Endothelial cell of umbilical vein (primary cell): ENCODE measurements around the gene STK24. TPM values are rescaled to one million over a fixed set of nuclear protein-coding genes. Genes with fewer than 3 reads are reported as not detected.

Experiments
- BruUV-seq: library from RNA; stranded (reverse); fragments of 400-500 nt; replicated peaks from 2 replicates; lab custom pipeline; 2021; lab: Mats Ljungman, UMichigan
- CTCF ChIA-PET: fragments of 300-600, 350-600 bp; sonication (Branson Sonifier 250); formaldehyde crosslinking; loops from one replicate; lab custom pipeline; 2021; ENCODE audit warnings: antibody characterized with exemption, inconsistent platforms; lab: Charles Lee
- POLR2A ChIA-PET: fragments of 300-600, 350-600 bp; sonication (Branson Sonifier 250); formaldehyde crosslinking; loops from one replicate; lab custom pipeline; 2021; ENCODE audit warnings: antibody characterized with exemption, inconsistent platforms; lab: Charles Lee
- DNase-seq: peaks from one replicate; pipeline ENCODE4 v3.0.0-alpha.2; 2011; ENCODE audit warnings: low read depth, low spot score
- FAIRE-seq: peaks from 2 replicates; lab custom pipeline; 2011; peaks lifted over from hg19 to GRCh38; lab: Jason Lieb, UNC
- H2AFZ ChIP-seq: 2 replicates; pipeline ENCODE4 v1.6.0; 2012; ENCODE audit warnings: low read depth, low read length, control low read depth, inconsistent platforms
- H3K27ac ChIP-seq: 2 replicates; pipeline ENCODE4 v1.5.1; 2011; ENCODE audit warnings: low read depth, mild to moderate bottlenecking, control low read depth, low read length, moderate library complexity; ENCODE audit not compliant: insufficient read depth
- H3K27me3 ChIP-seq, 2 experiments: 2 replicates each; pipeline versions ENCODE4 v1.6.0 to v1.6.1; 2011; ENCODE audit warnings: low read length in 2 of 2, mixed read lengths in 1 of 2; ENCODE audit not compliant: control insufficient read depth in 2 of 2, insufficient read depth in 2 of 2
- H3K36me3 ChIP-seq, 2 experiments: 2 replicates in 1 of 2; 3 replicates in 1 of 2; pipeline ENCODE4 v1.5.1; 2011; ENCODE audit warnings: low read length in 2 of 2, mild to moderate bottlenecking in 1 of 2, moderate library complexity in 1 of 2; ENCODE audit not compliant: control insufficient read depth in 2 of 2, insufficient read depth in 2 of 2; ENCODE audit errors: extremely low read depth in 1 of 2
- H3K4me1 ChIP-seq: 3 replicates; pipeline ENCODE4 v1.5.1; 2011; ENCODE audit warnings: mild to moderate bottlenecking, low read length; ENCODE audit not compliant: control insufficient read depth, insufficient read depth; ENCODE audit errors: extremely low read depth
- H3K4me2 ChIP-seq: 2 replicates; pipeline ENCODE4 v1.6.1; 2011; ENCODE audit warnings: low read length, control low read depth, mixed read lengths; ENCODE audit not compliant: insufficient read depth
- H3K4me3 ChIP-seq, 3 experiments: fragments of 200-600 bp in 1 of 3; sonication (generic), shearing (Covaris generic) in 1 of 3; replicated peaks in 1 of 3; 2 replicates each; pipeline ENCODE4 v1.5.1; 2011 to 2016; ENCODE audit warnings: control low read depth in 3 of 3, low read length in 3 of 3, mild to moderate bottlenecking in 2 of 3, inconsistent platforms in 1 of 3, low read depth in 1 of 3, moderate library complexity in 1 of 3; ENCODE audit not compliant: insufficient read depth in 1 of 3
- H3K79me2 ChIP-seq: 2 replicates; pipeline ENCODE4 v1.6.0; 2012; ENCODE audit warnings: low read length, inconsistent platforms; ENCODE audit not compliant: control insufficient read depth, insufficient read depth
- H3K9ac ChIP-seq: replicated peaks from 2 replicates; pipeline ENCODE3; 2011; ENCODE audit warnings: low read length, control low read depth; ENCODE audit not compliant: insufficient read depth; ENCODE audit errors: extremely low read depth
- H3K9me1 ChIP-seq: replicated peaks from 3 replicates; pipeline ENCODE4 v1.6.0; 2011; ENCODE audit warnings: mild to moderate bottlenecking, low read length; ENCODE audit not compliant: control insufficient read depth, insufficient read depth; ENCODE audit errors: extremely low read depth
- H3K9me3 ChIP-seq: replicated peaks from 2 replicates; pipeline ENCODE4 v1.5.1; 2012; ENCODE audit warnings: low read length, inconsistent platforms; ENCODE audit not compliant: control insufficient read depth, insufficient read depth
- H4K20me1 ChIP-seq: replicated peaks from 2 replicates; pipeline ENCODE3; 2011; ENCODE audit warnings: mild to moderate bottlenecking, low read length; ENCODE audit not compliant: control insufficient read depth, insufficient read depth; ENCODE audit errors: extremely low read depth
- CTCF ChIP-seq, 2 donors: IDR thresholded peaks; 1 replicate in 1 of 2; 2 replicates in 1 of 2; pipeline ENCODE4 v1.5.1; 2011; ENCODE audit warnings: low read length in 2 of 2, mild to moderate bottlenecking in 2 of 2, moderate library complexity in 2 of 2, control low read depth in 1 of 2, inconsistent platforms in 1 of 2, low read depth in 1 of 2; ENCODE audit not compliant: insufficient read depth in 1 of 2; ENCODE audit errors: extremely low read depth in 1 of 2
- EZH2 ChIP-seq: IDR thresholded peaks from 2 replicates; pipeline ENCODE4 v1.6.1; 2012; ENCODE audit warnings: borderline replicate concordance, low read depth, mild to moderate bottlenecking, moderate library complexity, low read length, inconsistent platforms; ENCODE audit not compliant: severe bottlenecking
- FOS ChIP-seq: IDR thresholded peaks from 2 replicates; pipeline ENCODE4 v1.6.1; 2011; ENCODE audit warnings: mild to moderate bottlenecking, low read length, moderate library complexity, borderline replicate concordance; ENCODE audit not compliant: insufficient read depth
- GATA2 ChIP-seq: IDR thresholded peaks from 2 replicates; pipeline ENCODE4 v1.7.0; 2011; ENCODE audit warnings: low read depth, mild to moderate bottlenecking, moderate library complexity, mixed read lengths, low read length; ENCODE audit not compliant: insufficient read length, insufficient read depth
- JUN ChIP-seq: IDR thresholded peaks from 2 replicates; pipeline ENCODE4 v1.6.1; 2011; ENCODE audit warnings: borderline replicate concordance, low read depth; ENCODE audit not compliant: insufficient read length, insufficient read depth
- MAX ChIP-seq: IDR thresholded peaks from 2 replicates; pipeline ENCODE4 v1.6.1; 2011; ENCODE audit not compliant: insufficient read depth, insufficient read length
- MYC ChIP-seq: IDR thresholded peaks from one replicate; pipeline ENCODE4 v1.6.1; 2011; ENCODE audit warnings: mild to moderate bottlenecking, low read depth, low read length
- POLR2A ChIP-seq: IDR thresholded peaks from 2 replicates; pipeline ENCODE4 v1.6.1; 2012; ENCODE audit warnings: low read depth, mild to moderate bottlenecking, control low read depth, low read length
- POLR2AphosphoS5 ChIP-seq: IDR thresholded peaks from 2 replicates; pipeline ENCODE4 v1.6.1; 2012; ENCODE audit warnings: low read depth, mild to moderate bottlenecking, control low read depth, low read length, moderate library complexity; ENCODE audit not compliant: insufficient read depth
- dilution Hi-C: fragments of 300-500 bp; cut with MboI; formaldehyde crosslinking; loops from one replicate; pipeline ENCODE4 v1.15.0; 2019; ENCODE audit warnings: low sequenced_read_pairs; ENCODE audit not compliant: extremely low pct_ligation_motif_present
- intact Hi-C: fragments of 100-400 bp; cut with micrococcal nuclease; formaldehyde crosslinking; loops from one replicate; pipeline ENCODE4 v1.10.0; 2022
- polyA plus RNA-seq, 4 experiments: library from polyadenylated mRNA; depleted of rRNA in 3 of 4; stranded (reverse) in 3 of 4; unstranded in 1 of 4; fragments of >200 nt; gene quantifications; 2 replicates each; pipeline versions ENCODE4 v1.2.1 to v1.2.3, GENCODE V29; 2011 to 2012; ENCODE audit warnings: missing spikeins in 1 of 4
- total RNA-seq: library from RNA; stranded (reverse); gene quantifications from 2 replicates; pipeline ENCODE4 v1.2.3, GENCODE V29; 2021

STK24 gene
- total and polyA plus RNA-seq, 2 donors (not counting 3 experiments of a cell fraction or from before 2014, with no cell fraction given): 43.3 to 100 TPM

GRCh38 chr13:98397861-98398260 lies 179.0 kb downstream of the STK24 start:
- Histone ChIP-seq H2AFZ (no peak overlapping the region), H3K9me1 (no peaks in the 10 kb centered on the region), H3K27ac (no peak overlapping the region), H3K4me1 (no peaks in the 10 kb centered on the region), H3K4me2 (no peak overlapping the region), H3K9me3 (no peaks in the 10 kb centered on the region), H3K27me3 (no peaks in the 10 kb centered on the region), H4K20me1 (no peaks in the 10 kb centered on the region), H3K36me3 (peaks cover 0 to 9% of the 10 kb centered on the region in 2 experiments), H3K9ac (no peak overlapping the region), H3K79me2 (no peaks in the 10 kb centered on the region), H3K4me3 (no peak overlapping the region)
- no peak for DNase-seq
- ChIA-PET CTCF (interaction anchor here (0.6 to 1.3 kb wide), 3 partner anchors 12 to 666 kb away, joined by 3 read pairs; no protein-coding TSS in a partner anchor), POLR2A (interaction anchor here (0.7 kb wide), 1 partner anchor 142 kb away, joined by 4 read pairs; no protein-coding TSS in a partner anchor)
- no TSS peak for BruUV-seq
- TF ChIP-seq EZH2 (no peak), JUN (no peak), GATA2 (no peak), MAX (no peak), MYC (no peak), POLR2AphosphoS5 (no peak), CTCF (IDR thresholded peaks at IDR 0.05; ENCODE audit: extremely low read depth in 1 of 2, insufficient read depth in 1 of 2, low read depth in 1 of 2, low read length in 2 of 2) (no peak), FOS (no peak), POLR2A (no peak)
- FAIRE-seq: no peak
- dilution Hi-C loops (no loop called here), intact Hi-C loops (no loop called here)
